ENCODE measurements around the gene CHST10. TPM values are rescaled to one million over a fixed set of nuclear protein-coding genes. Genes with fewer than 3 reads are reported as not detected.

Gene CHST10
- polyA plus RNA-seq, 3 donors from 2014 or later, result 5.0 to 10.3 (median 7.1) TPM

DNA sequence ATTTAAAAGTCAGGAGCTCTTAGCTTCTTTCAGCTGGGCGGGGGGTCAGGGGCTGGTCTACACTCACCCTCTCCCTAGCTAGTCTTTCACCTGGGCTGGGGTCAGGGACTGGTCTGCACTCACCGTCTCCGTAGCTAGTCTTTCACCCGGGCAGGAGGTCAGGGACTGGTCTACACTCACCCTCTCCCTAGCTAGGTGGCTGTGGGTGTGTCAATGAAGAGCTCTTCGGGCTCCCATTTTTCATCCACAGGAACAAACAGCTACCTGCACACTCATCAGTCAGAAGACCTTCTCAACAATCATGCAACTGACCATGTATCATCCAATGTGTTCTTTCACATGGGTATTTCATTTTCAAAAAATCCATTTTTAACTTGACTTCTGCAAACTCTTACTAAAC lies 8.0 kb downstream of the CHST10 start:
- Mint-ChIP-seq H3K27me3 (ENCODE audit: low read depth in 3 of 3) (no peaks in the 10 kb centered on the region), H3K36me3 (peaks cover 5 to 12% (median 7%) of the 10 kb centered on the region in 3 donors), H3K27ac (no peak overlapping the region), H3K4me1 (no peaks in the 10 kb centered on the region), H3K4me3 (no peak overlapping the region), H3K9me3 (no peaks in the 10 kb centered on the region)
- no peak for DNase-seq

DNA sequence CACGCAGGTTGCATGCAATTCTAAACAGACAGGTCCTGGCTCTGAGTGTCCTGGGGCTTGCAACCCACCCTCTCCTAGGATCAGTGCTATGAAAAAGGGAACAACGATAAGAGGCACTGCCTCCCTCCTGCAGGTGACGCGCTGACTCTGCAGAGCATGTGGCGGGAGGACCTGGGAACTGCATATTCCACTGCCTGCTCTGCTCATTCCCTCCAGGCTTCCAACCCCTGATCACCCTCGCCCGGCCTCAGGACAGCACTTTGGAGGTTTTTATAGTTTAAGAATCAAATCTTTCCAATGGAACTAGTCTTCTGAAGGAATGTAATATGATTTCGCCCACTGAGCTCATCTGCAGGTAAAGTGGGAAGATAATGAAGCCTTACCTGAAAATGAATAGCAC lies 8.5 kb downstream of the CHST10 start:
- no peak for DNase-seq
- Mint-ChIP-seq H3K4me1 (no peaks in the 10 kb centered on the region), H3K4me3 (no peak overlapping the region), H3K27ac (no peak overlapping the region), H3K9me3 (no peaks in the 10 kb centered on the region), H3K36me3 (peaks cover 7 to 15% (median 12%) of the 10 kb centered on the region in 3 donors), H3K27me3 (ENCODE audit: low read depth in 3 of 3) (peaks cover 0 to 2% (median 0%) of the 10 kb centered on the region in 3 donors)

DNA sequence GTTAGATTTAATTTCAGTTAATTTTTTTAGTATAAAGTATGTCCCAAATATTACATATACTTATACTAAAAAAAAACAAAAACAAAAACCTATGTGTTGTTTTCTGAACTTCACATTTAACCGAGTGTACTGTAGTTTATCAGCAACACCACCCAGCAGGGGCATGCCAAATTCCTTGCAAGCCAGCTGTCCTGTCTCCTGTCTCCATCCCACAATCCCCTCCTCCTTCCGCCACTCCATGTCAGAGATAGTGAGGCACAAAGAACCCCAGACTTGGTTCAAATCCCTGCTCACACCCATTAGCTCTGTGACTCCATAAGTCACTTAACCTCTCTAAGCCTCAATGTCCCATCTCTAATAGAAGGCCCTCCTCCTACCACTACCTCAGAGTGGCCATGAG lies 9.4 kb downstream of the CHST10 start:
- Mint-ChIP-seq H3K4me3 (no peak overlapping the region), H3K36me3 (peaks cover 8 to 15% (median 12%) of the 10 kb centered on the region in 3 donors), H3K4me1 (no peaks in the 10 kb centered on the region), H3K27me3 (ENCODE audit: low read depth in 3 of 3) (peaks cover 0 to 2% (median 0%) of the 10 kb centered on the region in 3 donors), H3K9me3 (no peaks in the 10 kb centered on the region), H3K27ac (no peak overlapping the region)
- DNase-seq, result no peak

DNA sequence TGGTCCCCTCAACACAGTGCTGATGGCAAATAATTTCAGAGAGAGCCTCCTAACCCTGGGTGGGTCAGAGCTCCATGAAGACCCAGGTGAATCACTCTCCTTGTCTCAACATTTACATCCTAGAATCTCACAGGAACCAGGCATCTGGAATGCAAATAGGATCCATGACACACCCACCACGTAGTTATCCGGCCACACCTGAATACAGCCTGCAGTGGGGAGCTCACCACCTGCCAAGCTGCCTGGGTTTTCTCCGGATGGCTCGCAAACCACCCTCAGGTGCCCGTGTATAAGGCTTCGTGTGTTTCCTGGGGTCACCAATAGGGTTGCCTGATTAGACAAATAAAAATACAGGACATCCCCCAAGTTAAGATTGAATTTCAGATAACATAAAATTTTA lies 9.9 kb downstream of the CHST10 start:
- H3K36me3 Mint-ChIP-seq, result peaks cover 12 to 15% (median 14%) of the 10 kb centered on the region in 3 donors
- H3K9me3 Mint-ChIP-seq, result no peaks in the 10 kb centered on the region
- H3K27ac Mint-ChIP-seq, result no peak overlapping the region
- DNase-seq, result no peak
- H3K4me1 Mint-ChIP-seq, result no peaks in the 10 kb centered on the region
- no peak overlapping the region for H3K4me3 Mint-ChIP-seq
- H3K27me3 Mint-ChIP-seq (ENCODE audit: low read depth in 3 of 3), result peaks cover 0 to 2% (median 0%) of the 10 kb centered on the region in 3 donors

DNA sequence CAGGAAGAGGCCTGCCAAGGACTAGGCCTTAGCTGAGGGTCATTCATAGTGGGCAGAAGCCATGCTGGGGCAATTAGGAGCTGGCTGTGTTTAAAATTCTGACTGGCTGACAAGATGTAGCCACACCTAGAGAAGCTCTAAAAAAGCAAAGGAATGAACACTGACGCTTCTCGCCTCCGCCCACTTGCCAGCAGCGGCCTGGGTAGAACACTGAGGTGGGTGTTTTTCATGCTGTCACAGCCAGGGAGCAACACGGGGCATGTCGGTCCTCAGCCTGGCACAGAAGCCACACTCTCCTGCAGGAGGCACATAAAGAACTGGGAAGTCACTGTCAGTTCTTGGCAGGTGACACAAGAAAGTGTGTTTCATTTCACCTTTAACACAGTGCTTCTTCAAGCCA lies 10.4 kb downstream of the CHST10 start:
- H3K27me3 Mint-ChIP-seq (ENCODE audit: low read depth in 3 of 3), result peaks cover 0 to 2% (median 0%) of the 10 kb centered on the region in 3 donors
- H3K4me1 Mint-ChIP-seq, result no peaks in the 10 kb centered on the region
- H3K27ac Mint-ChIP-seq, result no peak overlapping the region
- DNase-seq, result no peak
- H3K9me3 Mint-ChIP-seq, result no peaks in the 10 kb centered on the region
- no peak overlapping the region for H3K4me3 Mint-ChIP-seq
- H3K36me3 Mint-ChIP-seq, result peaks cover 14 to 15% (median 15%) of the 10 kb centered on the region in 3 donors

DNA sequence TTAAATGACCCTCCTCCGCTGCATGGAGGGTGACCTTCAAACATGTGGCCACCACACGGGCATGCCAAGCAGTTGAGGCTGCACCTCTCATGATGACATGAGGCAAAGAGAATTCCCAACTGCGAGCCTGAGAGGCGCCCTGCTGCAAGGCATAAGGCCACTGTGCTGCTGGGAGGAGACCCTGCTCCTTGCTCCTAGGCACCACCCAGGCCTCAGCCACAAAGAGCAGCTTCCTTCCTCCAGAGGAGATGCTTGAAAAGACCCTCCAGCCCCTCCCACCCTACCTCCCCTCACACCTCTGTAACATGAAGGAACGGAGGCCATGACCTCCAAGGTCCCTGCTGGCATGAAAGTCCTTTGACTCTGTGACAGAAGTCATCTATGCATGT lies 11.4 kb downstream of the CHST10 start:
- no peaks in the 10 kb centered on the region for H3K4me1 Mint-ChIP-seq
- H3K27ac Mint-ChIP-seq, result no peak overlapping the region
- no peaks in the 10 kb centered on the region for H3K9me3 Mint-ChIP-seq
- no peak overlapping the region for H3K4me3 Mint-ChIP-seq
- H3K36me3 Mint-ChIP-seq, result peaks cover 14 to 19% (median 16%) of the 10 kb centered on the region in 3 donors
- no peak for DNase-seq
- H3K27me3 Mint-ChIP-seq (ENCODE audit: low read depth in 3 of 3), result peaks cover 0 to 2% (median 0%) of the 10 kb centered on the region in 3 donors

DNA sequence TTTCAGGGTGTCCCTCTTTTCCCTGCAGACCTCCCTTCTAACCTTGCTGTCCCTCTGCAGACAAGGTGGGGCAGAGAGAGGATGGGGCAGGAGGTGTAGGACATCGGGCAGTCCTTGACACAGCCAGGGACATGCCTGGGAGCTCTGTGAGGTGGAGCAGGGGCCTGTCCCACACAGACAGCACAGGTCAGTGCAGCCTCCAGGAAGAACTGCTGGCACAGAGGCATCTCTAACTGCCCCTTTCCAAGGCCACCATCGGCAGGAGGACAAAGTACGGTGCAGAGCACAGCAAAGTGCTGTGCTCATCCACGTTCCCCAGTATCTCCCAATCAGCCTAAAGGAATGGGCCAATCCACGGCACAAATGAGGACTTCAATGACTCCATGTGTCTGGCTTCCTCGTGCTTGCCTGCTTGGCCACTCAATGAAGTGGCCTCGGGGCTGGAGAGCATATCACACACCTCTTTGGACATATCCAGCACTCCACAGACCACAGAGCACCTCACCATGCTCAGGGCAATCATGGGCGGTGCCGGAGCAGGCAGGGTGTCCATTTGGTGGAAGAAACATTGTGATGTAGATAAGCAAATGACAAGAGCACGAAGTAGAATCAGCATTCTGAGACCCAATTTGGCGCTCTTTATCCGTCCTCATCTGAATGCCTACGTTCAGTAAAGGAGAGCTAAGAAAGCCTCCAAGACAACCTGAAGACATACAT lies 11.9 kb downstream of the CHST10 start:
- H3K36me3 Mint-ChIP-seq, result peaks cover 14 to 16% (median 16%) of the 10 kb centered on the region in 3 donors
- DNase-seq, result no peak
- H3K27me3 Mint-ChIP-seq (ENCODE audit: low read depth in 3 of 3), result peaks cover 0 to 2% (median 0%) of the 10 kb centered on the region in 3 donors
- H3K4me3 Mint-ChIP-seq, result no peak overlapping the region
- no peak overlapping the region for H3K27ac Mint-ChIP-seq
- no peaks in the 10 kb centered on the region for H3K4me1 Mint-ChIP-seq
- H3K9me3 Mint-ChIP-seq, result no peaks in the 10 kb centered on the region

DNA sequence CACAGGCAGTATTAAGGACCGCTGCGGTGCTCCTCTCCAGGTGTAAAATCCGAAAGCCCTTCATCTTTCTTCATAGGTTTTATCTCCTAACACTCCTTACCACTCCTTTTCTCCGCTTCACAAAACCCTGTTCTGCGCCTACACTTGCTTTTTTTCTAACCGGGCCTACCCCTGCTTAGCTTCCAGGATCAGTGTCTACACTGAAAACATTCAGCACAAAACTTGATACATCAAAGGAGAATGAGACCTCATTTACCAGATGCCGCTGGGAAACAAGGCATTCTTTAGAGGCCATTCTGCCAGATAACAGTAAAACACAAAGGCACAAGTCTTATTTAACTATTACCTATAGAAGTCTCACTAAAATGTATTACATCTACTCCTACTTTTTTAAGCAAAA lies 13.1 kb downstream of the CHST10 start:
- peak overlapping the region in 1 of 6 donors; percentile 51 for H3K27ac Mint-ChIP-seq
- H3K4me3 Mint-ChIP-seq, result no peak overlapping the region
- DNase-seq, result no peak
- H3K9me3 Mint-ChIP-seq, result no peaks in the 10 kb centered on the region
- H3K27me3 Mint-ChIP-seq (ENCODE audit: low read depth in 3 of 3), result peaks cover 0 to 2% (median 0%) of the 10 kb centered on the region in 3 donors
- H3K4me1 Mint-ChIP-seq, result no peaks in the 10 kb centered on the region
- H3K36me3 Mint-ChIP-seq, result peaks cover 14 to 16% (median 16%) of the 10 kb centered on the region in 3 donors

DNA sequence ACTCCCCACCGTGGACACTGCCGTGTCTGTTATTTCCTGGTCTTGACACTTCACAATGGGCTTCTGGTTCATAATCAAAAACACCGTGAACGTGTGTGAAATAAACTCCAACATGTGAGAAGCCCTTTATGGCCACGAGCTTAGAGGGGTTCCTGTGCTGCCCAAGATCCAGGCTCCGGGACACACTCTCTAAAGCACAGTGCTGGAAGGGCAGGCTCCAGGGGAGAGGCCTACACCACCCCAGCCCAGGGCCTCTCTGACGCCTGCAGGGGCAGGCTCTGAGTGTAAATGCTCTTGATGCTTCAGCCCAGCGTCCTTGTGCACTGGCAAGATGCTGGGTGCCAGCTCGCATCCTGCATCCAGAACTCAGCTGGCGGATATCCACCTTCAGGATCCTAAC lies 13.7 kb downstream of the CHST10 start:
- Mint-ChIP-seq H3K27me3 (ENCODE audit: low read depth in 3 of 3) (peaks cover 0 to 2% (median 0%) of the 10 kb centered on the region in 3 donors), H3K27ac (no peak overlapping the region), H3K36me3 (peaks cover 14 to 16% (median 16%) of the 10 kb centered on the region in 3 donors), H3K4me3 (no peak overlapping the region), H3K9me3 (no peaks in the 10 kb centered on the region), H3K4me1 (no peaks in the 10 kb centered on the region)
- DNase-seq, result no peak

DNA sequence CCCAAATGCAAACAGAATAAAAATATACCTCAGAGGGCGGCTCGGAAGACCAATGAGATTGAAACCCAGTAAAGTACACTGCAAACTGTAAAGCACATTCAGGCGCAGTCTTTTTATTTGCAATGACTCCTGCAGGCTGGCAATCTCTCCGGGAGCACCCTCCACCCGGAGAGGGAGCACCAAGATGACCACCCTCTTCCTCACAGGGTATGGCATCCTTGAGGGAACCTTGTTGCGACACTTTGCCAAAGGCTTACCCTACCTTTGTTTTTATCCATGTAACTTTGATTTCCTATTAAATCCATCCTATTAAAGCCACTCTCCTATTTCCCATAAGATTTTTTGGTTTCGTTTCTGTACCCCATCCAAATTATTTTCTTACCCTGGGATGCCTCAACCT lies 16.2 kb downstream of the CHST10 start:
- Mint-ChIP-seq H3K27ac (no peak overlapping the region), H3K4me3 (no peak overlapping the region), H3K36me3 (peaks cover 15 to 24% (median 15%) of the 10 kb centered on the region in 3 donors), H3K9me3 (no peaks in the 10 kb centered on the region), H3K4me1 (no peaks in the 10 kb centered on the region), H3K27me3 (ENCODE audit: low read depth in 3 of 3) (peaks cover 0 to 4% (median 0%) of the 10 kb centered on the region in 3 donors)
- no peak for DNase-seq

DNA sequence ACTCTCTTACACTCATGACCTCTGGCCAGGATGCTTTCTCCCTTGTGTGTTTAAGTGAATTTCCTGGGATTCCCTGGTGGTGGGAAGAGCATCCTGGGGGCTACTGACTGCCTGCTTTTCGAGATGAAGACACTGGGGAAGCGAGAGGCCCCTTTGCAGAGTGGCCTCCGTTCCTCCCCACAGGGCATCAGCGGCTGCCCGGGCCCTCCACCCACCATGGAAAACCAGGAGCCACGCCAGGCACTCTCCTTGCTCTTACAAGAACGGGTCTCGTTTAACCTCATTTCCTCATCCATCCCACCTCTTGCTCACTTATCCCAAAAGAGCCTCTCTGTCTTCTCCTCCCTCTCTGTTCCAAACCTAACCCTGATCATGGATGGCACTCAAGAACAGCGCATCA lies 17.8 kb downstream of the CHST10 start:
- Mint-ChIP-seq H3K9me3 (no peaks in the 10 kb centered on the region), H3K36me3 (peaks cover 18 to 25% (median 21%) of the 10 kb centered on the region in 3 donors), H3K27me3 (ENCODE audit: low read depth in 3 of 3) (peaks cover 0 to 4% (median 0%) of the 10 kb centered on the region in 3 donors), H3K4me1 (no peaks in the 10 kb centered on the region), H3K4me3 (no peak overlapping the region), H3K27ac (no peak overlapping the region)
- no peak for DNase-seq

DNA sequence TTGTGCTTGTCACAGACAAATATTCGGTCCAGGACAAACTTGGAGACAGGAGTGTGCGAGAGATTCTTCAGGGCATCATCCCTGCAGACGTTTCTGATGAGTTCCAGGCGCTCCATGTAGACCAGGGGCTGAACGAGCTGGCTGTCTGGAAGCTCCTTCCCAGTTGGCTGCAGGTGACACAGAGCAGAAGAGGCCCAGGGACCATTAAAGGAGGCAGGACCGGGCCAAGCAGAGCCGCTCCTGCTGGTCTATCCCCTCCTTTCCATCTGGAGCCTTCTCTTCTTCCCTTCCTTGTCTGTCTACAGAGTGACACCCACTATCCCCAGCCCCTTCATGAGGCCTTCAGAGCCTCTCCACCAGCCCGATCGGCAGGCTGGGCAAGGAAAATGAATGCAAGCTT lies 19.5 kb downstream of the CHST10 start:
- H3K27me3 Mint-ChIP-seq (ENCODE audit: low read depth in 3 of 3), result peaks cover 0 to 2% (median 2%) of the 10 kb centered on the region in 3 donors
- H3K9me3 Mint-ChIP-seq, result no peaks in the 10 kb centered on the region
- no peak overlapping the region for H3K4me3 Mint-ChIP-seq
- no peaks in the 10 kb centered on the region for H3K4me1 Mint-ChIP-seq
- no peak for DNase-seq
- peaks cover 16 to 26% (median 24%) of the 10 kb centered on the region in 3 donors for H3K36me3 Mint-ChIP-seq
- no peak overlapping the region for H3K27ac Mint-ChIP-seq

DNA sequence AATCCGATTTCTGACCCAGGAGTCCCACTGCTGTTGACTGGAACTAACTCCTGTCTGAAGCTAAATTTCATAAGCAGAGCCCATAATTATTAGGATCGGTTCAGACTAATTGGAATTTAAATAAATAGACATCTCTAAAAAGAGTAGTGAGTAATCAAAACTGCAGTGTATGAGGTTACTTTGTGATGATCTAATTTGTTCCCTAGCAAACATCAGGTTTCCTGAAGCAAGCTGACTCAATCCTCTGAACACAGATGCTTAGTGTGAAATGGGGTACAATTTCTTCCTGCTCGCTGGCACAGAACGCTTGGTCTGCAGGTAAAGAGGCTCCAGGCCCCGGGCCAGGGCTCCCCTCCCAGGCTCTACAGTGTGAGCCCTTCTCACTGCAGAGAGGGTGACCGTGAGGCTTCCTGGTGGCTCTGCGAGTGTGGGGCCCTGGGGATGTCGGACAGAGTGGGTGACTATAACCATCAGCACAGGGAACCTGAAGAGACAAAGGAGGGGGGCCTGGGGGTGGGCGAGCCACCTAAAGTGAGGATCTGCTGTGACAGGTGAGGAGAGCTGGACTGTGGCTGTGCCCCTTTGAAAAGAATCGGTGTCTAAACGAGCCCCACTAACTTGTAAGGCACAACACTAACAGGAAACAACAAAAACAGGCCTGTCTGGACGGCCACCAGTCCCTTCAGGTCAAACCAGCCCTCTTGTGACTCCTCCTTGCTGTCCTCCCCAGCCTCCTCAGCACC lies 20.2 kb downstream of the CHST10 start:
- Mint-ChIP-seq H3K4me1 (no peaks in the 10 kb centered on the region), H3K27me3 (ENCODE audit: low read depth in 3 of 3) (peaks cover 0 to 2% (median 2%) of the 10 kb centered on the region in 3 donors), H3K4me3 (no peak overlapping the region), H3K27ac (no peak overlapping the region), H3K9me3 (no peaks in the 10 kb centered on the region), H3K36me3 (peaks cover 21 to 32% (median 27%) of the 10 kb centered on the region in 3 donors)
- no peak for DNase-seq

DNA sequence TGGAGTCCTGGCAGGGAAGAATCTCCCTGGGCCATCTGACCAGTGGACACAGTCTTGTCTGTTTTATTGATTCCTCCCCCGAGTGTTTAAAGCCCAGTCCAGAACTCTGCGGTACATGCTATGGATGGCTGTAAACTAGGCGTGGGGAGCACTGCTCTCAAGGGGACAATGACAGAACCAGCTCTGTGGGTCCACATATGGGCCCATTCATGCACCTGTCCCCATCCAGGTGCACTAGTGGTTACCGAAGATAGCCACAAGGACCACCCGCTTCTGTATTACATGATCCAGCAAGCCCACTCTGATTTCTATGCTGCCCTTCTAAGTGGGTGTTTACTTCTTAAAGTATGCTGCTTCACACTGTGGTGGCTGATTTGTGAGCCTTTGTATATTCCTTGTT lies 21.0 kb downstream of the CHST10 start:
- H3K27ac Mint-ChIP-seq, result no peak overlapping the region

More for the DNA sequence above, 21.0 kb downstream of the CHST10 start:
- Mint-ChIP-seq H3K36me3 (peaks cover 20 to 29% (median 27%) of the 10 kb centered on the region in 3 donors), H3K9me3 (no peaks in the 10 kb centered on the region), H3K4me3 (no peak overlapping the region), H3K27me3 (ENCODE audit: low read depth in 3 of 3) (peaks cover 0 to 2% (median 2%) of the 10 kb centered on the region in 3 donors), H3K4me1 (no peaks in the 10 kb centered on the region)
- no peak for DNase-seq
